ENCODE results near the gene WDR31. TPM values are rescaled to one million over a fixed set of nuclear protein-coding genes. Genes with fewer than 3 reads are reported as not detected.
"Not testable (repeated sequence)": the region's sequence is repeated elsewhere in the genome, so short reads cannot be mapped to it uniquely, and the experiment has no call there.

Gene WDR31
- total and polyA plus RNA-seq, 3 experiments from 2014 or later = 0.22 to 1.9 (median 1.3) TPM

GRCh38 chr9:113296796-113297558, 43.1 kb downstream of the WDR31 start:
- Mint-ChIP-seq H3K4me3 (no peak overlapping the region), H3K4me1 (no peaks in the 10 kb centered on the region), H3K36me3 (peaks cover 0 to 18% (median 2%) of the 10 kb centered on the region in 3 donors), H3K27ac (peak overlapping the region in 2 of 8 donors; percentile 32 to 68), H3K9me3 (no peaks in the 10 kb centered on the region), H3K27me3 (peaks cover 0 to 6% of the 10 kb centered on the region in 2 donors)
- POLR2A ChIA-PET = interaction anchor here (0.7 kb wide), 1 partner anchor 1038 kb away, joined by 3 read pairs; no protein-coding TSS in a partner anchor
- H3K27me3 ChIP-seq (ENCODE audit: insufficient read depth, low read length, poor library complexity, severe bottlenecking) = no peaks in the 10 kb centered on the region
- DNase-seq = no peak
- H3K27ac ChIP-seq (ENCODE audit: low read depth, low read length) = no peak overlapping the region
- H3K4me3 ChIP-seq (ENCODE audit: low read length) = no peak overlapping the region
- CTCF ChIA-PET = interaction anchor here (1.3 kb wide), 1 partner anchor 104 kb away, joined by 4 read pairs; the partner anchor contains the start of gene ALAD
- H3K36me3 ChIP-seq (ENCODE audit: insufficient read depth, low read length) = peaks cover 4% of the 10 kb centered on the region
- no peaks in the 10 kb centered on the region for H3K4me1 ChIP-seq (ENCODE audit: insufficient read depth, low read length)
- no peaks in the 10 kb centered on the region for H3K9me3 ChIP-seq (ENCODE audit: low read length)

DNA sequence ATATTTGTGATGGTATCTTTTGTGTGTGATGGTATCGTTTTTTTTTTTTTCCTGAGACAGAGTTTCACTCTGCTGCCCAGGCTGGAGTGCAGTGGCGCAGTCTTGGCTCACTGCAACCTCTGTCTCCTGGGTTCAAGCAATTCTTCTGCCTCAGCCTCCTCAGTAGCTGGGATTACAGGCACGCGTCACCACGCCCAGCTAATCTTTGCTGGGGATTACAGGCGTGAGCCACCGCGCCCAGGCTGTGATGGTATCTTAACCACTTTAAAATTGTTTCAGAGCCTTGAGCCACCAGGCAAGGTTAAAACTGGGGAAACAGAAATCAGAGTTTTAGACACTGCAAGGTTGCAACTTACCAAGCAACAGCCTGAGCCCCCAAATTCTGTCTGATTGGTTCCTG, 43.8 kb downstream of the WDR31 start:
- not testable (repeated sequence) for H3K4me1 ChIP-seq (ENCODE audit: insufficient read depth, low read length); H3K27me3 Mint-ChIP-seq; H3K9me3 Mint-ChIP-seq; DNase-seq; H3K27ac Mint-ChIP-seq; H3K4me3 Mint-ChIP-seq; H3K9me3 ChIP-seq (ENCODE audit: low read length); H3K27me3 ChIP-seq (ENCODE audit: insufficient read depth, low read length, poor library complexity, severe bottlenecking); H3K27ac ChIP-seq (ENCODE audit: low read depth, low read length); H3K4me3 ChIP-seq (ENCODE audit: low read length); H3K4me1 Mint-ChIP-seq
- H3K36me3 ChIP-seq (ENCODE audit: insufficient read depth, low read length) = peaks cover 10% of the 10 kb centered on the region
- POLR2A ChIA-PET = interaction anchor here (0.7 kb wide), 1 partner anchor 1037 kb away, joined by 3 read pairs; no protein-coding TSS in a partner anchor
- peaks cover 0 to 25% (median 8%) of the 10 kb centered on the region in 3 donors for H3K36me3 Mint-ChIP-seq
- CTCF ChIA-PET = interaction anchor here (1.3 kb wide), 1 partner anchor 105 kb away, joined by 4 read pairs; the partner anchor contains the start of gene ALAD

DNA sequence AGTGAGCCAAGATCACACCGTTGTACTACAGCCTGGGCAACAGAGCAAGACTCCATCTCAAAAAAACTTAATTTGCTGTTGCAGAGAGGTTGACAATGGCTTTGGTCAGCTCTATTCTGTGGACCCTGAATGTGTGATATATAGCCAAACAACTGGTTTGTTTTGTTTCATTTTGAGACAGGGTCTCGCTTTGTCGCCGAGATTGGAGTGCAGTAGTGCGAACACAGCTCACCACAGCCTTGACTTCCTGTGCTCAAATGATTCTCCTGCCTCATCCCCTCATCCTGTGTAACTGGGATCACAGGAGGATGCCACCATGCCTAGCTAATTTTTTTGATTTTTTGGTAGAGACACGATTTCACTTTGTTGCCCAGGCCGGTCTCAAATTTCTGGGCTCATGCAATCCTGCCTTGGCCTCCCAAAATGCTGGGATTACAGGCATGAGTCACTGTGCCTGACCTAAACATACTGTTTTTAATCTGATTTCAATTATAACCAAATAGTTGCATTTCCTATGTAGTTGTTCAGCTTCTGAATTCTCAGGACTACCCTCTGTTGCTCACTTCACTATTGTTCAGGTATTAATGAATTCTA, 46.7 kb downstream of the WDR31 start:
- Histone ChIP-seq H3K4me3 (ENCODE audit: low read length) (no peak overlapping the region), H3K36me3 (ENCODE audit: insufficient read depth, low read length) (peaks cover 32% of the 10 kb centered on the region), H3K9me3 (ENCODE audit: low read length) (no peaks in the 10 kb centered on the region), H3K27ac (ENCODE audit: low read depth, low read length) (no peak overlapping the region), H3K27me3 (ENCODE audit: insufficient read depth, low read length, poor library complexity, severe bottlenecking) (no peaks in the 10 kb centered on the region), H3K4me1 (ENCODE audit: insufficient read depth, low read length) (no peaks in the 10 kb centered on the region)
- Mint-ChIP-seq H3K4me3 (no peak overlapping the region), H3K4me1 (no peaks in the 10 kb centered on the region), H3K36me3 (peaks cover 0 to 53% (median 19%) of the 10 kb centered on the region in 3 donors), H3K27ac (peak overlapping the region in 4 of 8 donors; percentile 2 to 61 (median 34)), H3K27me3 (no peaks in the 10 kb centered on the region), H3K9me3 (no peaks in the 10 kb centered on the region)
- ChIA-PET CTCF (no interaction called here), POLR2A (no interaction called here)
- DNase-seq = no peak

DNA sequence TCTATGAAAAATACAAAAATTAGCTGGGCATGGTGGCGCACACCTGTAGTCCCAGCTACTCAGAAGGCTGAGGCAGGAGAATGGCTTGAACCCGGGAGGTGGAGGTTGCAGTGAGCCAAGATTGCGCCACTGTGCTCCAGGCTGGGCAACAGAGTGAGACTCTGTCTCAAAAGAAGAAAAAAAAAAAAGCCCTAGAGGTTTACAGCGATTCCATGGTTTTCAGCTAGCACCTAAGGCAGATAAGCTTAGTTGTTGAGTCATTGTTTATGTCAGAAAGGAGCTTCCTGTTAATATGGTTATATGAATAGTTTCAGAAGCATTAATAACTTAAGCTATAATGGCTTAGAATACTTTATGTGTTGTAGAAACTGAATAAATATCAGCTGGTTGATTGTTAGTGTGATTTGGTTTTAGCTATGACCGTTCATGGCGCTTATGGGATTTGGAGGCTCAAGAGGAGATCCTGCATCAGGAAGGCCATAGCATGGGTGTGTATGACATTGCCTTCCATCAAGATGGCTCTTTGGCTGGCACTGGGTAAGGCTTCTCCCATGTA, 49.9 kb downstream of the WDR31 start:
- ChIA-PET POLR2A (interaction anchor here (0.6 kb wide), 1 partner anchor 87 kb away, joined by 3 read pairs; the partner anchor contains the start of gene HDHD3), CTCF (interaction anchor here (1.0 kb wide), 1 partner anchor 17 kb away, joined by 3 read pairs; no protein-coding TSS in a partner anchor)
- Histone ChIP-seq H3K36me3 (ENCODE audit: insufficient read depth, low read length) (peaks cover 54% of the 10 kb centered on the region), H3K9me3 (ENCODE audit: low read length) (no peaks in the 10 kb centered on the region), H3K27me3 (ENCODE audit: insufficient read depth, low read length, poor library complexity, severe bottlenecking) (no peaks in the 10 kb centered on the region), H3K27ac (ENCODE audit: low read depth, low read length) (no peak overlapping the region), H3K4me1 (ENCODE audit: insufficient read depth, low read length) (no peaks in the 10 kb centered on the region), H3K4me3 (ENCODE audit: low read length) (no peak overlapping the region)
- Mint-ChIP-seq H3K9me3 (no peaks in the 10 kb centered on the region), H3K4me3 (no peak overlapping the region), H3K36me3 (peaks cover 0 to 80% (median 30%) of the 10 kb centered on the region in 3 donors), H3K27me3 (no peaks in the 10 kb centered on the region), H3K27ac (peak overlapping the region in 4 of 8 donors; percentile 33 to 76 (median 62)), H3K4me1 (no peaks in the 10 kb centered on the region)
- DNase-seq = no peak

DNA sequence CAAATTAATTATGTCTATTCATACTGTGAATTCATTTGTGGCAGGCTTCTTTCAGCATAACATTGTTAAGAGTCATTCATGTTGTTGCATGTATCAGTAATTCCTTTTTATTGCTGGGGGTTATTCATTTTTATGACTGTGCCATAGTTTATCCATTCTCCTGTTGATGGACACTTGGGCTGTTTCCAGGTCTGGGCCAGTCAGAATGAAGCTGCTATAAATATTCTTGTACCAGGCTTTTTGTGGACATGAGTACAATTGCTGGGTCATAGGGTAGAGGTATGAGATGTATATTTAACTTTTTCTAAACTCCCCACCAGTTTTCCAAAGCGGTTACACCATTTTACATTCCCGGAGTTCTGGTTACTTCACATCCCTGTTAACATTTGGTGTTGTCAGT, 51.0 kb downstream of the WDR31 start:
- no peaks in the 10 kb centered on the region for H3K27me3 Mint-ChIP-seq
- H3K4me1 Mint-ChIP-seq = no peaks in the 10 kb centered on the region
- ChIA-PET CTCF (no interaction called here), POLR2A (no interaction called here)
- no peaks in the 10 kb centered on the region for H3K9me3 Mint-ChIP-seq
- Histone ChIP-seq H3K36me3 (ENCODE audit: insufficient read depth, low read length) (peaks cover 64% of the 10 kb centered on the region), H3K9me3 (ENCODE audit: low read length) (no peaks in the 10 kb centered on the region), H3K27ac (ENCODE audit: low read depth, low read length) (no peak overlapping the region), H3K27me3 (ENCODE audit: insufficient read depth, low read length, poor library complexity, severe bottlenecking) (no peaks in the 10 kb centered on the region), H3K4me3 (ENCODE audit: low read length) (no peak overlapping the region), H3K4me1 (ENCODE audit: insufficient read depth, low read length) (no peaks in the 10 kb centered on the region)
- peak overlapping the region in 1 of 8 donors; percentile 64 for H3K27ac Mint-ChIP-seq
- DNase-seq = no peak
- H3K36me3 Mint-ChIP-seq = peaks cover 8 to 90% (median 38%) of the 10 kb centered on the region in 3 donors
- H3K4me3 Mint-ChIP-seq = no peak overlapping the region

DNA sequence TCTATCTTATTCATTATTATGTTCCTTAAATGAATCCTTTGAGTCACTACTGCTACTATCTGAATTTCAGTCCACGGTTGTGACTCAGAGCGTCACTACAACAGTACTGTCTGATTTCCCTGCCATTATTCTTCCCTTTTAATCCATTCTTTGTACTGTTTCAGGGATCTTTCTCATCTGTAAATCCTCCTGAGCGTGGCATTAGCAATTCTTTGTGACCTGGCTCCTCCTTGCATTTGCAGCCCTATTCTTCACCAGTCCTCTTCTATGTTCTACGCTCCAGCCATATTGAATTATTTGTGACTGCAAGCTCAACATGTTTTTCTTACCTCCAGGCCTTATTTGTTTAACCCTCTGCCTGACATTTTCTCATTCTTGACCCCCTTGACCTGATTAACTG, 58.7 kb downstream of the WDR31 start:
- no peaks in the 10 kb centered on the region for H3K27me3 Mint-ChIP-seq
- peak overlapping the region in 6 of 8 donors; percentile 16 to 68 (median 54) for H3K27ac Mint-ChIP-seq
- DNase-seq = no peak
- H3K4me1 ChIP-seq (ENCODE audit: insufficient read depth, low read length) = peaks cover 6% of the 10 kb centered on the region
- H3K36me3 ChIP-seq (ENCODE audit: insufficient read depth, low read length) = peaks cover 68% of the 10 kb centered on the region
- no peaks in the 10 kb centered on the region for H3K9me3 ChIP-seq (ENCODE audit: low read length)
- H3K4me3 Mint-ChIP-seq = peak overlapping the region in 1 of 7 donors; percentile 31
- POLR2A ChIA-PET = no interaction called here
- CTCF ChIA-PET = interaction anchor here (1.0 kb wide), 1 partner anchor 9 kb away, joined by 3 read pairs; no protein-coding TSS in a partner anchor
- no peaks in the 10 kb centered on the region for H3K27me3 ChIP-seq (ENCODE audit: insufficient read depth, low read length, poor library complexity, severe bottlenecking)
- H3K9me3 Mint-ChIP-seq = no peaks in the 10 kb centered on the region
- peaks cover 21 to 78% (median 35%) of the 10 kb centered on the region in 3 donors for H3K36me3 Mint-ChIP-seq
- no peak overlapping the region for H3K4me3 ChIP-seq (ENCODE audit: low read length)
- peaks cover 23 to 35% (median 32%) of the 10 kb centered on the region in 3 donors for H3K4me1 Mint-ChIP-seq
- H3K27ac ChIP-seq (ENCODE audit: low read depth, low read length) = no peak overlapping the region

- Mint-ChIP-seq H3K4me1 (peaks cover 29 to 35% (median 32%) of the 10 kb centered on the region in 3 donors), H3K36me3 (peaks cover 13 to 62% (median 25%) of the 10 kb centered on the region in 3 donors), H3K27me3 (no peaks in the 10 kb centered on the region), H3K27ac (peak overlapping the region in 6 of 8 donors; percentile 2 to 67 (median 35)), H3K9me3 (no peaks in the 10 kb centered on the region), H3K4me3 (no peak overlapping the region)
- no peak overlapping the region for H3K27ac ChIP-seq (ENCODE audit: low read depth, low read length)
- ChIA-PET CTCF (no interaction called here), POLR2A (no interaction called here)
- peaks cover 23% of the 10 kb centered on the region for H3K4me1 ChIP-seq (ENCODE audit: insufficient read depth, low read length)
- no peaks in the 10 kb centered on the region for H3K27me3 ChIP-seq (ENCODE audit: insufficient read depth, low read length, poor library complexity, severe bottlenecking)
- H3K9me3 ChIP-seq (ENCODE audit: low read length) = no peaks in the 10 kb centered on the region
- no peak for DNase-seq
- H3K36me3 ChIP-seq (ENCODE audit: insufficient read depth, low read length) = peaks cover 49% of the 10 kb centered on the region
- H3K4me3 ChIP-seq (ENCODE audit: low read length) = no peak overlapping the region
Measured at GRCh38 chr9:113278840-113279239, 61.2 kb downstream of the WDR31 start.
